Islet precursor cell (in vitro differentiated cells): ENCODE measurements around the gene MAP2K6.

Source experiments
- DNase-seq: peaks from one replicate; pipeline ENCODE4 v3.0.0-alpha.2; 2018

Gene MAP2K6

DNA sequence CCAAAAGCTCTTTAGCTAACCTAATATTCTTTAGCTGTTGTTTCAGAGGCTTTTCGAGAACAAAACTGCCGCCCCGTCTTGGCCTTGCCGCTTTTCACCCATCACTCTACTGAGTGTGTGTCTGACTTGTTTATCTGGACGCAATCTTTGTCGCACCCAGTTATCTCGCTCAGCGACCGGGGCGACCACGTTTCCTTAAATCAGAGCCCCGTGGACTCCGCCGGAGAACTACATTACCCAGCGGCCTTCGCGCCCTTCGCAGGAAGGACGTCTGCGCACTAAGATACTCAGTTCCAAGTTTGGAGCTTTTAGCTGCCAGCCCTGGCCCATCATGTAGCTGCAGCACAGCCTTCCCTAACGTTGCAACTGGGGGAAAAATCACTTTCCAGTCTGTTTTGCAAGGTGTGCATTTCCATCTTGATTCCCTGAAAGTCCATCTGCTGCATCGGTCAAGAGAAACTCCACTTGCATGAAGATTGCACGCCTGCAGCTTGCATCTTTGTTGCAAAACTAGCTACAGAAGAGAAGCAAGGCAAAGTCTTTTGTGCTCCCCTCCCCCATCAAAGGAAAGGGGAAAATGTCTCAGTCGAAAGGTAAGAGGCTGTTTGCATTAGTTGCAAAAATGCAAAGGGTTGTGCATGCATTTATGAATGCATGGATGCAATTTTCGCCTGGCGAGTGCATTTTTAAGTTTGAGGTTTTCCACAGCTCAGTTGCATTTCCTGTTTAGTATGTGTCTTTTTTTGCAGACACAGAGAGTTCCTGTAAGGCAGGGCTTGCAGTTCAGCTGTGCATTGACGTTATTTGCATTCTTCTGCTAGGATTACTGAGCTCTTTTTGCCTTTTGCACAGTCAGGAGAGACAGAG is at the start of gene MAP2K6:
Gene MAP2K6 (plus strand): TSS at position 290 of the 867 bp plus-strand sequence. CDS start 288 bp downstream, at position 578.
- peak; percentile 92 for DNase-seq

DNA sequence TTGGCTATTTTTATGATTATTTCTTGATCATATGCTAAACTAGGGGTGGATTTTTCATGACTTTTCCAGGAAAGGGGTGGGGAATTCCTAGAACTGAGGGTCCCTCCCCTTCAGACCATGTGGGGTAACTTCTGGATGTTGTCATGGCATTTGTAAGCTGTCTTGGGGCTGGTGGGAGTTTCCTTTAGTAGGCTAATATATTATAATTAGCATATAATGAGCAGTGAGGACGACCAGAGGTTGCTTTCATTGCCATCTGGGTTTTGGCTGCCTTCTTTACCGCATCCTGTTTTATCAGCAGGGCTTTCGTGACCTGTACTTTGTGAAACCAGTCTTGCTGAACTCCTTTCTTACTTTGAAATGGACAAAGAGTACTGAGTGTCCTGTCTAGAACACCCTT is 47.2 kb upstream of the MAP2K6 start:
- DNase-seq = no peak

DNA sequence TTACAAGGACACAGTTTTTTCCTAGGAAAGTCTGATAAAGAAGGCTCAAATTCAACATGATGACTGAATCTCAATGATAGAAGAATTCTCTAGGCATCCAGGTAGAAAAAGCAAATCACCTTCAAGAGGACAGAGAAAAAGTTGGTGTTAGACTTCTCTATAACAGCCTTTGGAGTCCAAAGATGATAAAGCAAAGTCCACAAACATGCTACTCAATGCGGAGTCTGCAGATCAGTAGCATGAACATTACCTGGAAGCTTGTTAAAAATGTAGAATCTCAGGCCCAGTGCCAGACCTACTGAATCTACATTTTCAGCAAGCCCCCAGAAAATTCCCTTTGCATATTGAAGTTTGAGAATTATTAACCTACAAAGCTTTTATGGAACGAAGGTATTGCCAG is 41.4 kb upstream of the MAP2K6 start:
- DNase-seq = no peak

DNA sequence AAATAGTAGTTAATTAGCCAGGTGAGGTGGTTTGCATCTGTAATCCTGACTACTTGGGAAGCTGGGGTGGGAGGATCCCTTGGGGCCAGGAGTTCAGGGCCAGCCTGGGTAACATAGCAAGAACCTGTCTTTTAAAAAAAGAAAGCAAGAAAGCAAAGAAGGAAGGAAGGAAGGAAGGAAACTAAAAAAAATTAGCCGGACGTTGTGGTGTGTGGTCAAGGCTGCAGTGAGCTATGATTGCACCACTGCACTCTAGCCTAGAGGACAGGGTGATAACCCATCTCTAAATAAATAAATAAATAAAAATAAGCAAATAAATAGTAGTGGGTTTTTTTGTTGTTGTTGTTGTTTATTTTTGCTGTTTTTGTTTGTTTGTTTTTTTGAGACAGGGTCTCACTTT is 39.3 kb upstream of the MAP2K6 start:
- no peak for DNase-seq

DNA sequence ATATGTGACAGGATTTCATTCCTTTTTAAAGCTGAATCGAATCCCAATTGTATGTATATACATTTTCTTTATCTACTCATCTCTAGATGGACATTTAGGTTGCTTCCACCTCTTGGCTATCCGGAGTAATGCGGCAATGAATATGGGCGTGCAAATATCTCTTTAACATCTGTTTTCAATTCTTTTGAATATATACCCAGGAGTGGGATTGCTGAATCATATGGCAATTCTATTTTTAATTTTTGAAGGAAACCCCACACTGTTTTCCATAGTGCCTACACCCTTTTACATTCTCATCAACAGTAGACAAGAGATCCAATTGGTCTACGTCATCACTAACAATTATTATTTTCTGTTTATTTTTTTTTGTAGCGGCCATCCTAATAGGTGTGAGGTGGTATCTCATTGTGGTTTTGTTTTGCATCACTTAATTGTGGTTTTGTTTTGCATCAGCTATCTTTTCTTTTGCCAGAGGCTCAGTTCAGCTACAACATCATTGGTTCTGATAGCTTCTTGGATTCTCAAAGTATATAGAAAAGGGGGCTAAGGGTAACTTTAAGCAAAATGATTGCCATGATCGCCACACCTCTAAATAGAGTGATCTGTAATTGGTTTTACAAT is 25.6 kb upstream of the MAP2K6 start:
- no peak for DNase-seq

DNA sequence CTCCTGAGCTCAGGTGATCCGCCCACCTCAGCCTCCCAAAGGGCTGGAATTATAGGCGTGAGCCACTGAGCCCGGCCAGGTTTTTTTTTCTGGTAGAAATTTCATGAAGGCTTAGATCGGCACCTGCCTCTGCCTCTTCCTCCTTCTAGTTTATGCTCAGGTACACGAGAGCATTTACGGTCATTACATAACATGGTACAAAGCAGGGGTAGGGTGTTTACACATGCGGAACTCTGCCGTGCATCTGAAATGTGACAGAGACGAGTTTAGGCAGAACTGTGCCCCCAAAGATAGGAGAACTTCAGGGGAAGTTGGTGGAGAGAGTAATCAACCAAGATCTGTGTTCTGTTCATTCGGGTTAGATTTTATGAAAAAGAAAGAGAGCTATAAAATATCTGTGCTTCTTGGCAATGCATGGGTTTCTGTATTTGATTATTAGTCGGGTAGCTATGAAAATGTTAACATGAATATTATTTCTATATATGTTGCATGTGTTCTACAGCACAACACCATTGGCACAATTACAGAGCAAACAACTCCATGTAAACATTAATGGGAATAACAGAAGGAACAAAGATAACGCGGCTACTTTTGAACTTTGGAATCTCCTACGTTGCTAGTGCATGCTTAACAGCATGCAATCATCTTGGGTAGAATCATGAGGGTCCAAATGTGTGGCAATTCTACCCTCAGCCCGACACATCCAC is 23.5 kb upstream of the MAP2K6 start:
- no peak for DNase-seq

DNA sequence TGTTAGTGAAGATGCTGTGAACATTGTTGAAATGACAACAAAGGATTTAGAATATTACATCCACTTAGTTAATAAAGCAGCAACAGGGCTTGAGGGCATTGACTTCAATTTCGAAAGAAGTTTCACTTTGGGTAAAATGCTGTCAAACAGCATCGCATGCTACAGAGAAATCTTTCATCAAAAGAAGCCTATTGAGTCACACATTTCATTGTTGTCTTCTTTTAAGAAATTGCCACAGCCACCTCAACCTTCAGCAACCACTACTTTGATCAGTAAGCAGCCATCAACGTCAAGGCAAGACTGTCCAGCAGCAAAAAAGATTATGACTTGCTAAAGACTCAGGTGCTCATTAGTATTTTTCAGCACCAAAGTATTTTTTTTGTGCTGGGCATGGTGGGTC is 13.2 kb upstream of the MAP2K6 start:
- DNase-seq = no peak

DNA sequence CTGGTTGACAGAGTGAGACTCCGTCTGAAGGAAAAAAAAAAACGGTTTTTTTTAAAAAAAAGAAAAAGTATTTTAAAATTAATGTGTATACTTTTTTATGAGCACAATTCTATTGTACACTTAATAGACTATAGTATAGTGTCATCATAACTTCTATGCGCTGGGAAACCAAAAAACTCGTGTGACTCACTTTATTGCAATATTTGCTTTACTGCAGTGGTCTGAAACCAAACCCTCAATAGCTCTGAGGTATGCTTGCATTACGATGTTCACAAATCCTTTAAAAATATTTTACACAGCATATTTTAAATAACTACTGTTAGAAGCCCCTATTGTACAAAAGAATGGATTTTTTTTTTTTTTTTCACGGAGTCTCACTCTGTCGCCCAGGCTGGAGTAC is 12.4 kb upstream of the MAP2K6 start:
- DNase-seq = no peak

DNA sequence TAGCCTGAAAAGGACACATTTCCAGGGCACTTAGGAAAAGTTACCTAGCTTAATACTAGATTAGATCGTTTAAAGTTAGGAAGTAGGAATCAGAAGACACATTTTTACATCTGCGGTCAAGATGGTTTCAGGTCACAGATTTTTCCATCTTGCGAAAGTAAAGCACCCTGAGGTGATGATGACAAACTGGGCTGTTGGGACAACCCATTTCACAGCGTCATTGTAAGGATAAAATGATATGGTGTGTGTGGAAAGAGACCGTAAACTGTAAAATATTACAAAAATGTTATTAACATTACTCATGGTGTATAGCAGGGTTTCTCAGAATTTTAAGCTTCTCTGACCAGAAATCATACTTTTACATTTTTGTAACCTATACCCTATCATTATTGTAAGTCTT is 10.1 kb upstream of the MAP2K6 start:
- no peak for DNase-seq

DNA sequence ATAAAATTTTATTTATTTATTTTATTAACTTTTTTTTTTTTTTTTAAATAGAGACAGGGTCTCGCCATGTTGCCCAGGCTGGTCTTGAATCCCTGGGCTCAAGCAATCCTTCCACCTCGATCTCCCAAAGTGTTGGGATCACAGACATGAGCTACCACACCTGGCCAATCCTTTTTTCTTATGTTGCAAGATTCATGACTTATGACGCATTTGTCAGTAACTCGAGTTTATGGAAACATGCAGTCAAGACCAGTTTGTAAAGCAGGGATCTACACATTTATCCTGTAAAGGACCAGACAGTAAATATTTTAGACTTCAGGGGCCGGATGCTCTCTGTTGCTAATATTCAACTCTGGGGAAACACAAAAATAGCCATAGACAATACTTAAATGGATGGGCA is 9.4 kb upstream of the MAP2K6 start:
- DNase-seq = no peak

DNA sequence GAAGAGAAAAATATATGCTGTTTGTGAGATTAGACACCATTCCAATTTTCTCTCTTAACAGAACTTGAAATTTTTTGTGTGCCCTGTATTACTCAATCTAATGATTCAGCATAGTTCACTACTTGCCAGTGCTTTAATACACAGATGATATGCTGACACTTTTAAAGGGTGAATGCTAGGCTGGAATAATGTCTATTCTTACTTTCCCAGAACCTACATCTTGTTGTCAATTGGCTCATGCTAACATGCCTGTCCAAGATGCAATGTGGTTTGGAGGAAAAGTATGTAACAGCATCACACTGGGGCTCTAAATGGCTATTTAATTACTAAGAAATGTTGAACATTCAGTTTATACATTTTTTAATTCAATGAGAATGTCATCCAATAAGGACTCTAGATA is 7.6 kb upstream of the MAP2K6 start:
- DNase-seq = no peak

DNA sequence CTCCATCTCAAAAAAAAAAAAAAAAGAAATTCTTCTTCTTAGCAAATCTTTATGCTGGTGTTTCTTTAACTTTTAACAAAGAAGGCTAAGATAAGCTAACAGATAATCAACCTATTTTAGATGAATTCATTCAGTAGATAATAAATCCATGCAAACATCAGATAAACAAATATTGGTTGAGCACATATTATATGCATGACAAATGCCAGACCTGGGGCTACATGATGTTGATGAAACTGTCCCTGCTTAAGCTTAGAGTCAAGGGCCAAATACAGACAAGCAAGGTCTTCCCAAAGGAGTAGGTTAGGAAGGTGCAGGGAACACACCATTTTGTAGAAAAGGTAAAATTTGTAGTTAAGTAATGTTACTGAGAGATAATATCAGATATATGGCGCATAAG is 6.7 kb upstream of the MAP2K6 start:
- DNase-seq = no peak

DNA sequence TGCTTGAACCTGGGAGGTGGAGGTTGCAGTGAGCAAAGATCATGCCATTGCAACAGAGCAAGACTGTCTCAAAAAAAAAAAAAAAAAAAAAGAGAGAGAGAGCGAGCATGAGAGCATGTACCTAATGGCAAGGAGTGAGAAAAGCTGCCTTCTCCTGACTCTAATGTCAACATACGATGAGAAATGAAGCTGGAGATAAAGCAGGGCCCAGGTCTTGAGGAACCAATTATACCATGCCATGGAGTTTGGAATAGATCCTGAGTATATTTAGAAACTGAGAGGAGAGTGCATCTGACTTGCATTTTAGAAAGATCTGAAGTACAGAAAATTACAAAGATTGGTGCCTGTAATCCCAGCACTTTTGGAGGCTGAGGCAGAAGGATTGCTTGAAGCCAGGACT is 3.8 kb upstream of the MAP2K6 start:
- DNase-seq = no peak

DNA sequence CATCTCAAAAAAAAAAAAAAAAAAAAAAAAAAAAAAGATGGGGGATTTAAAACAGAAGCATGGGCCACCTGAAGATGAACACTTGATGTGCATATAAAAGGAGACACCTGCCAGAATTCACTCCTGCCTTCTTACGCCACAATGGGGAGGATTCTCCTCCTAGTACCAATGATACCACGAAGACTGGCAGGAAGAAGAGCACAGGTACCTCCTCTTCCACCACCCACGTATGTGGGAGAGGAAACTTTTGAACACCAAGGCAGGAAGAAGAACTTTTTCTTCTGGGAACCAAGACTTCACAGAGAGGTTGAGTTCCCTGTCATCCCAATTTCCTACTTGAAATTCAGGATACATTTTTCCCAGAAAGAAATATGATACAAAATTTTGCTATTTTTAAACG is 2.7 kb upstream of the MAP2K6 start:
- DNase-seq = no peak

DNA sequence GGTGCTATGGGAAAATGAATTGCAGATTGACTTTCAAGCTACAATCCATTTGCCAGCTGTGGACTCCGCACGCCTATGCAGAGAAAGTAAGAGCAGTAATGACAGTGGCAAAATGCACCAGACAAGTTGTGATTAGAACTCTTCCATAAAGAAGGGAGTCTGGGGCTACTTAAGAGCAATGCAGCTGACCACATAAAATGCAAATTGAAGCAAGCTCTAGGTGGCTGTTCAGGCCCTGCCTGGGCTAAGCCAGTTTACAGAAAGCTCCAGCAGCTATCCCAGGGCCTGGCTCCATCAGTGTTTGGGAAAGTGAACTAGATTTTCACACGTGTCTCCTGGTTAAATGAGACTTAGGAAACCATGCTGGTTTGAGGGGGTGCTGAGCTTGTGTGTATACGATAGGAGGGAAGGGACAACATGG is 2.2 kb upstream of the MAP2K6 start:
- peak; percentile 62 for DNase-seq

DNA sequence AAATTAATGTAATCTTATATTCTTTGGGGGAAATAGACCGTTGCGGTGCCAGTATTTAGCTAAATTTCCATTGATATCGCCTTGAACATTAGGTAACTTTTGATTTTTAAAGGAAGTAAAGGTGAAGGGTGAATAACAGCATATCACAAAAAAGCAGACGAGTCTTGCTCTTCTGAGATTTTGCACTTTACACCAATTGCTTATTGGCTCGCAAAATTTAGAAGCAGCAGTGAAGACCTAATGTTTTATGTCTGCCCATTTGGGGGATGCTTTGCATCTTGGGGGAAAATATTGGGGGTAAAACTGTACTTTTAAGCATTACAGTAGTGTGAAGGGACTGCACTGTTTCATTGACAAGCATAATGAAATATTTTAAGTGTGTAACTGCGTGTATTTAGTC is 934 bp downstream of the MAP2K6 start:
- DNase-seq = no peak

DNA sequence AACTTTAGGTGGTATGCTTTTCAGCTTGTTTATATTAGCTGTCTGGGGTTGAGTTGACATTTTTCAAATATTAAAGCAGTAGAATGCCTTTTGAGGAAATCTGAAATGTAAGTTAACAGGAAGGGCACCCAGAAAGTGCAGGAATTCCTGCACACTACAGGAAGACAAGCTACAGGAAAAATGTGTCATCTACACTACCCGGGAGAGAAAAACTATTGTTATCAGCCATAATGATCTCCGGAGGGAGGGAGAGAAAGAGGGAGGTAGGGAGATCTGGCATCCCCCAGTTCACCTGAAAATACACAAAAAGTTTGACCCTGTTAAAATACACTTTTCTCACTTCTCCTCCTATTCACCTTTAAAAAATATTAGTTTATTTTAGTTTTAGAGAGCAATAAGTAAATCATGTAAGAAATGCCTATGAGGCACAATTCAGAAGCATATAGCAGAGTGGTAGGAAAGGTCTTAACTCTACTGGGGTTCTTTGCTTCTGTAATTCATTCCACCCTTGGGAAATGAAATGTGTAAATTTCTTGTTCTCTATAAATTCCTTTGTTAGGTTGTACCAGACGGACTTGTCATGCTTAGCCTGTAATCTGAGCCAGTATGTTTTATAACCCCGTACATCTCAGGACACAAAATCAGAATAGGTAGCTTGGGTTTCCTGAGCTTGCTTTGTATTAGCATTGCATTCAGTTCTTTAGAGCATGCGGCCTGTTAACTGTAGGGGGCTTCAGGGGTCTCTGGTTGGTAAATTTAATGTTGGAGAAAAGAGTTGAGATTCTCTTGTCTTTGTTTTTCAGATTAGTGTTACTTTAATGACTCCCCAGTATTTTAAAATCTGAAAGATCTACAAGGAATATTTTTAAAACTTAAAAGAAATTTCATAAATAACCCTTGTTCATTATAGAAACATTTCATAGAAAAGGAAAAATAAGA is 3.3 kb downstream of the MAP2K6 start:
- no peak for DNase-seq

DNA sequence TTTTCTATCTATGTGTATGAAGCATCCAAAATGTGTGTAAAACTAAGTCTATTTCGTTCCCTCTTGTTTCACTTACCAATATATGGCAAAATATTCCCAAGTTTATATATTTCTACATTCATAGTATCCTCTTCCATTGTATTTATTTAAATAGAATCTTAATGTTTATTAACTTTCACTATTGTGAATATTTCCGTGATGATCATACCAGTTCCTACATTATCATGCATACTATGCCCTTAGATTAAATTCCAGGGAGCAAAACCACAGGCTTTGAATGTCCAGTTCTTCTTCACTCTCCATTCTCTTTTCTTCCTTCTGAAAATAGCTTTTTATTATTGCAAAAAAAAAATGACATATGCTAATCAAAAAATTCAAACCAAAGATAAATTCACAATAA is 4.0 kb downstream of the MAP2K6 start:
- DNase-seq = no peak

DNA sequence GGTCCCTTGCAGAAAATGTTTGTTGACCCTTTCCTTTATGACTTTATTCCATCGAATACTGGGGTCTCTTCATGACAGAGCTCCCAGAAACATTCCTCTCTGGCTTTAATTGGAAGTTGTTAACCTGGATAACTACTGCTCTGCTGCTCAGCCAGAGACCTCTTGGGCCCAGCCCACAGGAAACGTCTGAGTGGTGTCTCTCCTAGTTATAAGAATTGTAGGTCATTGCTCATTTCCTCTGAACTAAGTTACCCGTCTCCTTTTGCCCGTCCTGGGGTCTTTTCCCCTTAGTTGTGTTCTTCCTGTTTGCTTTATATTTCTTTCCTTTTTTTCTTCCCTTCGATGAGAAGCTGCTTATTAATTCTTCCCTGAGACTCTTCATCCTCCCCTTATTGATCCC is 9.0 kb downstream of the MAP2K6 start:
- DNase-seq = no peak

DNA sequence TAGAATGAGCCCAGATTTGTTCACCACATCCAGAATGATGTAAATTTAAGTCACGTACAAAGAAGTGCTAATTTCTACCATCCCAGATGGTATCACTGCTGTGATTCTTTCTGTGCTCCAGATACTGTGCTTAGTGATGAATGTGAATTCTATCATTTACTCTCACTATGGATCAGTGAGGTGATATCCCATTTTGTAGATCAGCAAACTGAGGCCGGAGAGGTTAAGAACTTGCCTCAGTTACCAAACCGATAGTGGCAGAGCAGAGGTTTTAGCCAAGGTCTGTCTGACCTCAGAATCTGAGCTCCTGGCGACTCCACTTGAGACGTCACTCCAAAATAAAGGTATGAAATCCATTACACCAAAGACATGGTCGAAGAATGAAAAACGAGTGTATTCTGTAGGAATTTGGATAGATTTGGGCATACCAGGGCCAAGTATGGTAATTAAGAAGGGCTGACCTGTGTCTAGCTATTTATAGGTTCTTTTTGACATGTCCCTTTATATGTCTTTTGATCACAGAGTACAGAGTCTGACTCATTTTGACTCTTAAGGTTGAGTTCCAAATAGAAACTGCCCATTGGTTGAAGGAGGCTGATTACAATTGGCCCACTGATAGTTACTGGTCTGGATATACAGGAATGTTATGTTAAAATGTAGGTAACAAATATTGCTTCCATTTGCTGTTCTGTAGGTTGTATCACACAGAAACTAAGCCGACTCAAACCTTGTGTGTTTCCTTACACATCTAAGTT is 10.0 kb downstream of the MAP2K6 start:
- no peak for DNase-seq

DNA sequence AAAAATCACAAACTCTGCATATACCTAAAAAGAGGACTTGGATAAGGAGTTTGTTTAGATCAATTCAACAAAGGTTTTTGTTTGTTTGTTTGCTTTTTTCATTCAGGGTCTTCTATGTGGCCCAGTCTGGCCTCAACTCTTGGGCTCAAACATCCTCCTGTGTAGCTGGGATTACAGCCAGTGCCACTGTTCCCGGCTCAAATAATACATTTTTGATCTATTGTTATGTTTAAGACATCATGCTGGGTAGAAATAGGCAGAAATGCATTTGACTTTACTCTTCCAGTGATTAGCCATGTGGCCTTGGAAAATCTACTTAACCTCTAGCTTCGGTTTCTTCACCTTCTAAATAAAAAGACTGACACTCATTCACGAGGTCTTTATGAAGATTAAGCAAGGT is 11.5 kb downstream of the MAP2K6 start:
- no peak for DNase-seq
